Esophagus squamous epithelium (tissue), 5 donors: Measurements from ENCODE around the gene TGFBR3. TPM values are rescaled to one million over a fixed set of nuclear protein-coding genes. Genes with fewer than 3 reads are reported as not detected.

Experiments used
- DNase-seq: peaks from one replicate; lab custom pipeline; 2025; lab: John Stamatoyannopoulos, UW
- H3K27ac ChIP-seq, 4 donors: fragments of 200-600 bp; sonication (generic); one replicate each; pipeline ENCODE4 v1.5.1; 2016 to 2019; ENCODE audit warnings: mild to moderate bottlenecking in 1 of 4
- H3K27me3 ChIP-seq, 4 donors: fragments of 200-600 bp; sonication (generic); 1 replicate in 3 of 4; 2 replicates in 1 of 4; pipeline versions ENCODE4 v1.5.1 to v1.6.0; 2017 to 2021; ENCODE audit warnings: antibody characterized with exemption in 1 of 4
- H3K36me3 ChIP-seq, 3 donors: fragments of 200-600 bp; sonication (generic); one replicate each; pipeline ENCODE4 v1.5.1; 2016 to 2019
- H3K4me1 ChIP-seq, 3 donors: fragments of 200-600 bp; sonication (generic); one replicate each; pipeline ENCODE4 v1.5.1; 2017 to 2019
- H3K4me3 ChIP-seq, 4 donors: fragments of 200-600 bp; sonication (generic); 1 replicate in 3 of 4; 2 replicates in 1 of 4; pipeline ENCODE4 v1.5.1; 2016 to 2019; ENCODE audit warnings: mild to moderate bottlenecking in 2 of 4, moderate library complexity in 1 of 4
- H3K9me3 ChIP-seq, 3 donors: fragments of 200-600 bp; sonication (generic); one replicate each; pipeline ENCODE4 v1.5.1; 2016 to 2019
- CTCF ChIP-seq, 6 experiments: fragments of 450-650 bp in 4 of 6; fragments of 200-600 bp in 2 of 6; sonication (generic) in 2 of 6; IDR thresholded peaks; one replicate each; pipeline ENCODE4 v1.5.1; 2016 to 2019; ENCODE audit warnings: antibody characterized with exemption in 6 of 6, mild to moderate bottlenecking in 4 of 6, moderate library complexity in 4 of 6
- POLR2A ChIP-seq, 4 donors: fragments of 450-650 bp; IDR thresholded peaks; one replicate each; pipeline ENCODE4 v1.6.1; 2017; ENCODE audit warnings: antibody characterized with exemption in 4 of 4, mild to moderate bottlenecking in 4 of 4, moderate library complexity in 3 of 4
- WGBS, 2 donors: methylation state at CpG; one replicate each; pipeline ENCODE4 v1.1.5; 2018; 5-methylcytosine and 5-hydroxymethylcytosine counted together
- intact Hi-C: fragments of 100-400 bp; cut with DNase I; formaldehyde crosslinking; loops from one replicate; pipeline ENCODE4 v1.15.0; 2022
- total RNA-seq, 4 donors: library from RNA; depleted of rRNA; stranded (reverse); fragments of >200 nt; gene quantifications; one replicate each; pipeline ENCODE4 v1.1.0, GENCODE V29; 2016
- donor health status: DM: yes; HTN: yes; CAD: no.

TGFBR3 gene
- total RNA-seq, 4 donors from 2014 or later: 11.3 to 119 (median 30.7) TPM

GRCh38 chr1:91774520-91775203, 111.3 kb downstream of the TGFBR3 start:
- Histone ChIP-seq H3K9me3 (no peaks in the 10 kb centered on the region), H3K36me3 (no peaks in the 10 kb centered on the region), H3K27me3 (no peaks in the 10 kb centered on the region), H3K4me1 (peaks cover 0 to 87% (median 10%) of the 10 kb centered on the region in 3 donors), H3K27ac (peak overlapping the region in 3 of 4 donors; percentile 36 to 56 (median 45)), H3K4me3 (no peak overlapping the region)
- TF ChIP-seq CTCF (IDR thresholded peaks at IDR 0.05) (no peak), POLR2A (IDR thresholded peaks at IDR 0.05) (no peak)
- DNase-seq: no peak
- WGBS, 2 donors: 62 to 86% methylated on average over 7 of the region's 7 CpGs
- intact Hi-C loops: no loop called here

GRCh38 chr1:91771717-91772116, 114.2 kb downstream of the TGFBR3 start:
- H3K27ac ChIP-seq: peak overlapping the region in 2 of 4 donors; percentile 7 to 15
- H3K36me3 ChIP-seq: no peaks in the 10 kb centered on the region

GRCh38 chr1:91770667-91771268, 115.2 kb downstream of the TGFBR3 start:
- Histone ChIP-seq H3K27ac (peak overlapping the region in 2 of 4 donors; percentile 52 to 69), H3K4me3 (no peak overlapping the region), H3K27me3 (no peaks in the 10 kb centered on the region), H3K9me3 (no peaks in the 10 kb centered on the region), H3K4me1 (peaks cover 0 to 52% (median 0%) of the 10 kb centered on the region in 3 donors), H3K36me3 (no peaks in the 10 kb centered on the region)
- TF ChIP-seq CTCF (IDR thresholded peaks at IDR 0.05) (no peak), POLR2A (IDR thresholded peaks at IDR 0.05) (no peak)
- 87 to 89% methylated on average over 4 of the region's 4 CpGs for WGBS, 2 donors
- no peak for DNase-seq
- intact Hi-C loops: no loop called here

More at GRCh38 chr1:91771717-91772116, 114.2 kb downstream of the TGFBR3 start:
- Histone ChIP-seq H3K27me3 (no peaks in the 10 kb centered on the region), H3K4me3 (no peak overlapping the region), H3K9me3 (no peaks in the 10 kb centered on the region), H3K4me1 (peaks cover 0 to 61% (median 6%) of the 10 kb centered on the region in 3 donors)
- no peak for DNase-seq
- intact Hi-C loops: no loop called here
- no peak for TF ChIP-seq CTCF (IDR thresholded peaks at IDR 0.05)
- no peak for TF ChIP-seq POLR2A (IDR thresholded peaks at IDR 0.05)
- 88 to 89% methylated on average over 2 of the region's 2 CpGs for WGBS, 2 donors

- H3K36me3 ChIP-seq: no peaks in the 10 kb centered on the region
- peak overlapping the region in 3 of 4 donors; percentile 52 to 69 (median 61) for H3K27ac ChIP-seq
- intact Hi-C loops: no loop called here
- H3K4me1 ChIP-seq: peaks cover 0 to 49% (median 0%) of the 10 kb centered on the region in 3 donors
- whole genome bisulfite sequencing, 2 donors: 81 to 88% methylated on average over 5 of the region's 5 CpGs
- no peak overlapping the region for H3K4me3 ChIP-seq
- DNase-seq: no peak
- no peaks in the 10 kb centered on the region for H3K9me3 ChIP-seq
- no peaks in the 10 kb centered on the region for H3K27me3 ChIP-seq
- TF ChIP-seq POLR2A (IDR thresholded peaks at IDR 0.05) (no peak), CTCF (IDR thresholded peaks at IDR 0.05) (no peak)
These were observed 116.2 kb downstream of the TGFBR3 start for GRCh38 chr1:91769742-91770141.
